GM12873 (cell line): ENCODE results near the gene GATA5.

Source experiments
- CTCF ChIP-seq: IDR thresholded peaks from 2 replicates; pipeline ENCODE4 v1.5.1; 2012; ENCODE audit warnings: low read depth, mild to moderate bottlenecking, moderate library complexity, low read length, control low read depth; ENCODE audit not compliant: insufficient read depth; ENCODE audit errors: missing control alignments

GATA5 gene

GRCh38 chr20:62485701-62486089, 9.9 kb upstream of the GATA5 start:
- no peak for TF ChIP-seq CTCF

- TF ChIP-seq CTCF, result no peak
Measured at GRCh38 chr20:62485062-62485700, 9.4 kb upstream of the GATA5 start.

GRCh38 chr20:62484478-62484877, 8.7 kb upstream of the GATA5 start:
- TF ChIP-seq CTCF, result no peak

GRCh38 chr20:62483613-62484458, 8.0 kb upstream of the GATA5 start:
- TF ChIP-seq CTCF, result no peak

- TF ChIP-seq CTCF, result no peak
Measured at GRCh38 chr20:62482974-62483373, 7.2 kb upstream of the GATA5 start.

GRCh38 chr20:62482146-62482809, 6.5 kb upstream of the GATA5 start:
- no peak for TF ChIP-seq CTCF
